Activated naive CD8-positive, alpha-beta T cell treated with anti-CD3 and anti-CD28 coated beads for 36 hours (primary cell): ENCODE data around the gene SPATA33. TPM values are rescaled to one million over a fixed set of nuclear protein-coding genes. Genes with fewer than 3 reads are reported as not detected.
"Not testable (repeated sequence)": the region's sequence is repeated elsewhere in the genome, so short reads cannot be mapped to it uniquely, and the experiment has no call there.

Experiments
- DNase-seq: peaks from one replicate; pipeline ENCODE4 v3.0.0; 2021
- H3K27ac Mint-ChIP-seq: one replicate; pipeline ENCODE4 v1.8.0; 2022; ENCODE audit warnings: mild to moderate bottlenecking, moderate library complexity, mixed read lengths
- H3K27me3 Mint-ChIP-seq: one replicate; pipeline ENCODE4 v1.8.0; 2022; ENCODE audit warnings: mild to moderate bottlenecking, mixed read lengths
- H3K36me3 Mint-ChIP-seq: one replicate; pipeline ENCODE4 v1.8.0; 2021; ENCODE audit warnings: mild to moderate bottlenecking, mixed read lengths
- H3K4me1 Mint-ChIP-seq: one replicate; pipeline ENCODE4 v1.8.0; 2021; ENCODE audit warnings: mixed read lengths
- H3K4me3 Mint-ChIP-seq: one replicate; pipeline ENCODE4 v1.8.0; 2022; ENCODE audit warnings: mild to moderate bottlenecking, moderate library complexity, mixed read lengths
- H3K9me3 Mint-ChIP-seq: one replicate; pipeline ENCODE4 v1.8.0; 2022; ENCODE audit warnings: mixed read lengths
- total RNA-seq, 2 experiments: library from RNA; stranded (reverse); gene quantifications; one replicate each; pipeline ENCODE4 v1.2.3, GENCODE V29; 2021

Gene SPATA33
- total RNA-seq, 2 experiments from 2014 or later: 7.0 to 10.2 TPM

DNA sequence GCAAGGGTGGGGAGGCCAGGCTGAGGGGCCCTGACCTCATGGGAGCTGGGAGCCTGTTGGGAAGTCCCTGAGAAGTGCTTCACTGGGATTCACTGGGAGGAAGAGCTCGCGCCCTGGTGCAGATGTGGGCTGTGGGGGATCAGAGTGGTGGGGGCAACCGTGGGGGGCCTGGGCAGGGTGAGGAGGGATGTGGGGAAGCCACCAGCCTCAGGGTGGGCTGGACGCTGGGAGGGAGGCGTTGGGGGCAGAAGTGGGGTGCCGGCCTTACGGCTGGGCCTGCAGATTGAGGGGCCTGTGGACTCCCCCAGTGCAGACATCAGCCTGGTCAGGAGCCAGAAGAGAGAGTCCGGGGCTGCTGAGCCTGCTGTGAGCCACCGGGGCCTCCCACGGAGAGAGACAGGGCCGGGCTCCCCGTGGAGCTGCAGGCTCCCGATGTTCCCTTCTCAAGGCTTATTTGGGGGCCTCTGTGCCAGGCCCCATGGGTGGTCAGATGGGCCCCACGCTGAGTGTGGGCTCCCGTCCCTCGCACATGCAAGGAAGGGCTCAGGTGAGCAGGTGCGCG, 36.4 kb upstream of the SPATA33 start:
- H3K36me3 Mint-ChIP-seq: no peaks in the 10 kb centered on the region
- no peak for DNase-seq
- H3K27me3 Mint-ChIP-seq: peaks cover 34% of the 10 kb centered on the region
- H3K9me3 Mint-ChIP-seq: peaks cover 3% of the 10 kb centered on the region
- no peak overlapping the region for H3K27ac Mint-ChIP-seq
- H3K4me3 Mint-ChIP-seq: no peak overlapping the region
- H3K4me1 Mint-ChIP-seq: peaks cover 9% of the 10 kb centered on the region

DNA sequence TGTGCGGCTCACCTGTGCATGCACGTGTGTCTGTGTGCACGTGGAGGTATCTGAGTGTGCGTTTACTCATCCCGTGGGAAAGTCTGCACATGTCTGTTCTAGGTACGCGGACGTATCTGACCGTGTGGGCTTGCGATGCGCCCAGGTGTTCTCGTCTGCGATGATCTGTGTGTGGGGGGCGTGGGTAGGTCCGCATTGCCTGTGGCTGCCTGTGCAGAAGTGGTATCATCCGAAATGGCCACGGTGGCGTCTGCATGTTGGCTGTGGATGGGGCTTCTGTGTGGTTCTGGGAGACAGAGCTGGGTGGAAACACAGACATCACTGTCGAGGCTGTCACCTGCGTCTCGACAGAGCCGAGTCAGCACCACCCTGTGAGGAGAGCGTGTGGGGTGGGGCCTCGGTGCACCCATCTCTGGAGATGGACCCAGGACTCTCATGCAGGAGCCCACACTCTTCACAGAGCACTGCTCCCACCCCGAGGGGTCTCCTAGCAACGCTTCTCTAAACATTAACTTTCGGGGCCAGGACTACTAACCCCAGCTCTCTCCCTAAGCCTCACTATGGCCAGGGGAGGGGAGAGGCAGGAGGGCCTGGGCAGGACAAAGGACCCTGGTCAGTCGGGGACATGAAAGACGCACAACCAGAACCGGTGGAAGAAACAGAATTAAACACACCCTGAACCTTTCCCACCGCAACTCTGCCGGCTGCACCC, 35.8 kb upstream of the SPATA33 start:
- Mint-ChIP-seq H3K36me3 (no peaks in the 10 kb centered on the region), H3K9me3 (no peaks in the 10 kb centered on the region), H3K4me1 (peaks cover 4% of the 10 kb centered on the region), H3K4me3 (no peak overlapping the region), H3K27ac (no peak overlapping the region), H3K27me3 (peaks cover 31% of the 10 kb centered on the region)
- no peak for DNase-seq

DNA sequence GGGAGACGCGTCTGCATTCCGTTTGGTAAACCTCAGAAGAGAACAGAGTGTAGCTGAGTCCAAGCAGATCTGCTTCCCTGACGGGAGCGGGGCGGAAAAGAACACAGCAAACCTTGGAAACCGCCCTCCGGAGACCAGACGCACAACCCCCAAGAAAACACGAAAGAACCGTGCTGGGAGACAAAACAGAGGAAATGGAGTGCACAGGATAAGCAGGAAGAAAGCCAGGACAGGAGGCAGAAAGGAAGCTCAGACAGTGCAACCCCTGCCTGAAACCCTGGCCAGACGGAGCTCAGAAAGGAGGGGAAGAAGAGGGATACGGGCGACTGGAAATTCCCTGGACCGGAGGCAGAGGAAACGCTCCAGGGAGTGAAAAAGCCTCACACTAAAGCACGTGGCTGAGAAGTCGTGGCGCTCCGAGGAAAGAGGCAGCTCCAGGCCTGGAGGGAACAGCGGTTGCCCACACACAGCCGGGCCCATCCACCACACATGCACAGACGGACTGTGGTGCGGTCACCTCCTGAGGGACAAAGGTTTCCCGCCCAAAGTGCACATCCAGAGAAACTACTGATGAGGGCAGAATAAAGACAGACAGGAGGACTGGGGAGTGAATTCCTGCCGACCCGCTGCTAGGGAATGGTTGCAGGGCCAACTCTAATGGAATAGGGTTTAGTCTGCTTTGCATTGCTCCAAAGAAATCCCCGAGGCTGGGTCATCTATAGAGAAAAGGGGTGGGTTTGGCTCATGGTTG, 34.0 kb upstream of the SPATA33 start:
- DNase-seq: no peak
- H3K36me3 Mint-ChIP-seq: no peaks in the 10 kb centered on the region
- no peaks in the 10 kb centered on the region for H3K9me3 Mint-ChIP-seq
- H3K4me1 Mint-ChIP-seq: no peaks in the 10 kb centered on the region
- H3K27ac Mint-ChIP-seq: no peak overlapping the region
- peaks cover 30% of the 10 kb centered on the region for H3K27me3 Mint-ChIP-seq
- H3K4me3 Mint-ChIP-seq: no peak overlapping the region

DNA sequence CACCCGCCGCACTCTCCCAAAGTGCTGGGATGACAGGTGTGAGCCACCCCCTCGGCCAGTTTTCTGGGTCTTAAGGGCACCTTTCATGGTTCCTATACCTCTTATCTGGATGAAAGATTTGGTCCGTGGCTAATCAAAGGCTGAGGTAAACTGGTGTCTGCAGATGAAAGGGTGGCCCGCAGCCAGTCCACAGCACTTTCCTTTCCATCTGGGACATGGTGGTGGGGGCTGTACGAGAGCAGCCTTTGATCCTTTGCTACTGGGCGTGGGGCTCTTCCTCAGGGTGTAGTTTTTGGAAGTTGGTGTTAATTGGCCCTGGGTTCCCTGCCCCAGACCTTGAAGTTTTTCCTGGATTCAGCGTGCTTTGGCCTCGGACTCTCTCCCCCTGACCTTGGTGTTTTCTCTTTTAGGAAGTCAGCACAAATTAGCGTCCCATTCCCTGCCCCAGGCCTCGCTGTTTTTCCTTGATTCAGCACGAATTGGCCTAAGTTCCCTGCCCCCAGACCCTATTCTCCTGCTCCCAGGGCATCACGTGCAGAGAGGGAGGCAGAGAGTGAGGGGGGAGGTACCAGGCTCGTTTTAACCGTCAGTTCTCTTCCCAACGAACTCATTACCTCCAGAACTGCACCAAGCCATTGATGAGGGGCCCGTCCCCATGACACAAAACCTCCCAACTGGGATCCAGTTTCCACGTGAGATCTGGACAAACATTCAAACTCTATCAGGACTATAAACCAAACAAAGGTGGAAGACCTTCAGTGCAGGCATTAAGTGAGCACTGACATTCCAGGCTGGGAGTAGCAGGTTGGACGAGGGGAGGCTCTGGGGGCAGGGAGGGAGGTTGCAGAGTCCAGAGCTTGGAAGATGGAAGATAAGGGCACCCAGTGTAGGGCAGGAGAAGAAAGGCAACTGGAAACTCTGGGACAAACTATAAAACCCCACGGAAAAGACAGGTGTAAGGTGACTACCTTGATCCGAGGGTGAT, 32.6 kb upstream of the SPATA33 start:
- H3K4me3 Mint-ChIP-seq: no peak overlapping the region
- no peaks in the 10 kb centered on the region for H3K4me1 Mint-ChIP-seq
- peaks cover 30% of the 10 kb centered on the region for H3K27me3 Mint-ChIP-seq
- no peak for DNase-seq
- no peak overlapping the region for H3K27ac Mint-ChIP-seq
- no peaks in the 10 kb centered on the region for H3K36me3 Mint-ChIP-seq
- H3K9me3 Mint-ChIP-seq: no peaks in the 10 kb centered on the region

DNA sequence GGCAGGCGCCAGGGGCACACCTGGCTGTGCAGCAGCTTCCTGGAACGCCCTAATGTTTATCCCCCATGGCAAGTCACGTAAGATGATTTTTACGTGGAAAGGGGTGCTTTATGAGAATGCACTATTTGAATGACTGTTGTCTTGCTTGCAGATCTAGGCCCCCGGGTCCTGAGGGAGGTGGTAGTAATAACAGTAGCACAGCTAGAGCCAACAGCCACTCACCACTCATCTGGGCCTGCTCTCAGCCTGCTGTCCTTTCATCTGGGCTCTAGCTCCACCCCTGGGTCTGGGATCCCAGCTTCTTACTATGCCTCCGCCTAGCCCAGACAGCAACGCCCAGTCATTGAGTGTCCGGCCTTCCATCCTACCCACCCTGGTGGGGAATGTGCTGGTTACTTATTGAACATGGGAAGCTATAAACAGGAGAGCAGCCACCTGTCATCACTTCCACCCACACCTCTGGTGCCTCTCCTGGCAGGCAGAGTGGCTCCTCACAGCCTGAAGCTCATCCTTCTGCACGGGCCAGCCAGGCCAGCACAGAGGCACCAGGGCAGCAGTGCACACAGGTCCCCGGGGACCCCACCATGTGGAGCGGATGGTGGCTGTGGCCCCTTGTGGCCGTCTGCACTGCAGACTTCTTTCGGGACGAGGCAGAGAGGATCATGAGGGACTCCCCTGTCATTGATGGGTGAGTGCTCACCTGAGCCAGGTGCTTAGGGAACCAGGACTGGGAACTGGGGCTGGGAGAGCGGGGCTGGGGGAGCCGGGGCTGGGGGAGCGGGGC, 27.6 kb upstream of the SPATA33 start:
- H3K36me3 Mint-ChIP-seq: no peaks in the 10 kb centered on the region
- DNase-seq: no peak
- H3K27me3 Mint-ChIP-seq: peaks cover 2% of the 10 kb centered on the region
- H3K4me3 Mint-ChIP-seq: no peak overlapping the region
- H3K27ac Mint-ChIP-seq: no peak overlapping the region
- H3K9me3 Mint-ChIP-seq: no peaks in the 10 kb centered on the region
- no peaks in the 10 kb centered on the region for H3K4me1 Mint-ChIP-seq

DNA sequence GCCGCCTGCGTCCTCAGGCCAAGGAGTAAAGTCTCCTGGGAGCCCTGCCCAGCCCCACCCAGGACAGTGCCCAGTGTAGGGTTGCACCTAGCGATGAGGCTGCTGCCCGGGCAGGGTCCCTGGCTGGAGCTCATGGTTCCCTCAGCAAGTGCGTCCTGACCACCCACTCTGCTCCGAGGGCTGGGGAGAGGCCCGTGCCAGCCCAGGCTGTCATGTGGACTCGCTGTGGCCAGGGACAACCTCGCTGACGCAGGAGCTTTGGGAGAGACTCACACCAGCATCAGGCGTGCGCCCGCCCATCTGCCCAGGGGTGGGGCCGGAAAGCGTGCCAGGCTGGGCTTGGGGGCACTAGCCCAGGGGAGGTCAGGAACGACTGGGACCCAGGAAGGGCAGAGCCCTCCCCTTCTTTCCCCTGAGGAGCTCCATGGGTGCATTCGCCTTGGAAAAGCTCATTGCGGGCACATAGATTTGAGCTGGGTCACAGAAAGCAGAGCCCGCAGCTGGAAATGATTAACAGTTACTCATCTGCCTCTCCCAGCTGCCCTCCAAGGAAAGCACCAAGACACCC, 24.5 kb upstream of the SPATA33 start:
- Mint-ChIP-seq H3K27me3 (peaks cover 9% of the 10 kb centered on the region), H3K4me3 (no peak overlapping the region), H3K4me1 (no peaks in the 10 kb centered on the region), H3K9me3 (no peaks in the 10 kb centered on the region), H3K27ac (no peak overlapping the region), H3K36me3 (no peaks in the 10 kb centered on the region)
- DNase-seq: no peak

DNA sequence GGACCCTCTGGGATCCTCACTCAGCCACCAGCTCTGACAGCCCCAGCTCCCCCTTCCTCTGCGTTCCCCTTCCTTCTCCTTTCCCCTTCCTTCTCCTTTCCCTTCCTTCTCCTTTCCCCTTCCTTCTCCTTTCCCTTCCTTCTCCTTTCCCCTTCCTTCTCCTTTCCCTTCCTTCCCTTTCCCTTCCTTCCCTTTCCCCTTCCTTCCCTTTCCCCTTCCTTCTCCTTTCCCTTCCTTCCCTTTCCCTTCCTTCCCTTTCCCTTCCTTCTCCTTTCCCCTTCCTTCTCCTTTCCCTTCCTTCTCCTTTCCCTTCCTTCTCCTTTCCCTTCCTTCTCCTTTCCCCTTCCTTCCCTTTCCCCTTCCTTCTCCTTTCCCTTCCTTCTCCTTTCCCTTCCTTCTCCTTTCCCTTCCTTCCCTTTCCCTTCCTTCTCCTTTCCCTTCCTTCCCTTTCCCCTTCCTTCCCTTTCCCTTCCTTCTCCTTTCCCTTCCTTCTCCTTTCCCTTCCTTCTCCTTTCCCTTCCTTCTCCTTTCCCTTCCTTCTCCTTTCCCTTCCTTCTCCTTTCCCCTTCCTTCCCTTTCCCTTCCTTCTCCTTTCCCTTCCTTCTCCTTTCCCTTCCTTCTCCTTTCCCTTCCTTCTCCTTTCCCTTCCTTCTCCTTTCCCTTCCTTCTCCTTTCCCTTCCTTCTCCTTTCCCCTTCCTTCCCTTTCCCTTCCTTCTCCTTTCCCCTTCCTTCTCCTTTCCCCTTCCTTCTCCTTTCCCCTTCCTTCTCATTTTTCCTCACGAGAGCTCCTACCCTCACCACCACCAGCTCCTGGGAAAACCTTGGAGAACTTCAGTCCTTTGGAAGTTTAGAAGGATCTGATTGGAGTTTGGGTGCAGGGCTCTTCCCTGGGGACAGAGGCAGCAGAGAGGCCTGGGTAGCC, 22.9 kb upstream of the SPATA33 start:
- not testable (repeated sequence) for H3K27ac Mint-ChIP-seq

DNA sequence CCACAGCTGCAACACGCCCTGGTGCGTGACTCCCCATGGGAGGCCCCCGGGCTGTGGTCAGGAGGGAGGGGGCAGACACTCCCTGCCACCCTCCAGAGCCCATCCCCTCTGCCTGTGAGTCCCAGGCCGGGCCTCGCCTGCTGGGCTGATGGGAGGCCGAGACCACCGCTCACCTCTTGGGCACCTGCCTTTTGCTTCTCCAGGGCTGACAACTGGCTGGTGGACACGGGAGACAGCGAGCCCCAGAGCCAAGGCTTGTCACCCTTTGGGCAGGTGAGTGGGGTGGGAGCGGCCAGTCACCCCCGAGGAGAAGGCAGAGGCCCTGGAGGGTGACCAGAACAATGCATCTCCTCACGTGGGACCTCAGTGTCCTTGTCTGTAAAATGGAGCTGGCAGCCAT, 21.0 kb upstream of the SPATA33 start:
- Mint-ChIP-seq H3K4me3 (no peak overlapping the region), H3K36me3 (no peaks in the 10 kb centered on the region), H3K27me3 (peaks cover 9% of the 10 kb centered on the region), H3K4me1 (peaks cover 6% of the 10 kb centered on the region), H3K27ac (no peak overlapping the region), H3K9me3 (no peaks in the 10 kb centered on the region)
- no peak for DNase-seq

More for the DNA sequence above, 22.9 kb upstream of the SPATA33 start:
- H3K27me3 Mint-ChIP-seq, H3K36me3 Mint-ChIP-seq, H3K4me3 Mint-ChIP-seq, H3K9me3 Mint-ChIP-seq, H3K4me1 Mint-ChIP-seq, DNase-seq: not testable (repeated sequence)

DNA sequence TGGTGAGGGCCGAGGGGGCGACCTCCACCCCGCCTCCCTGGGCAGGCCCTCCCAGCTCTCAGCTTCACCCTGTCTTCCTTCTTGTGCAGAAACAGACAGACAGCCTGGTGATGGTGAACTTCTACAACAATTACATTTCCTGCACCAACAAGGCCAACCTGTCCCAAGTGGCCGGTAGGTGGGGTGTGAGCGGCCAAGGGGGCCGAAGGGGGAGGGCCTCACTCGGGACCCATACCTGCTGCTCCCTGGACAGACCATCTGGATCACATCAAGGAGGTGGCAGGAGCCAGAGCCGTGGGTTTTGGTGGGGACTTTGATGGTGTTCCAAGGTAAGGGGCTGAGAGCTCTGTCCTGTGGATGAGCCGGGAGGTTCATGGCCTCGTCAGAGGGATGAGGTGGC, 20.3 kb upstream of the SPATA33 start:
- H3K27ac Mint-ChIP-seq: no peak overlapping the region
- no peak overlapping the region for H3K4me3 Mint-ChIP-seq
- no peaks in the 10 kb centered on the region for H3K36me3 Mint-ChIP-seq
- H3K9me3 Mint-ChIP-seq: no peaks in the 10 kb centered on the region
- no peak for DNase-seq
- peaks cover 9% of the 10 kb centered on the region for H3K27me3 Mint-ChIP-seq
- H3K4me1 Mint-ChIP-seq: peaks cover 6% of the 10 kb centered on the region

DNA sequence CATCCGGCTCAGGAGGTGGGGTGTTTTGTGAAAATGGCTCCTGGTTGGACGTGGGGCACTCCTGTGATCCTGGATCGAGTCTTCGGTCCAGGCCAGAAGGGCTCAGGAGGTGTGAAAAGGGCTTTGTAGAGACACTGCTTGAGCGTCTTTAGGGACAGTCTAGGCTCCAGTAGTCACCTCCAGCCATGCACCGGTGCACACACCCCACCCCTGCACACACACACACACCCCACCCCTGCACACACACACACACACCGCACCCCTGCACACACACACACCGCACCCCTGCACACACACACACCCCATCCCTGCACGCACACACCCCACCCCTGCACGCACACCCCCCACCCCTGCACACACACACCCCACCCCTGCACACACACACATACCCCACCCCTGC, 19.2 kb upstream of the SPATA33 start:
- H3K27ac Mint-ChIP-seq: no peak overlapping the region
- peaks cover 9% of the 10 kb centered on the region for H3K27me3 Mint-ChIP-seq
- peaks cover 6% of the 10 kb centered on the region for H3K4me1 Mint-ChIP-seq
- H3K9me3 Mint-ChIP-seq: no peaks in the 10 kb centered on the region
- no peaks in the 10 kb centered on the region for H3K36me3 Mint-ChIP-seq
- no peak overlapping the region for H3K4me3 Mint-ChIP-seq
- no peak for DNase-seq

DNA sequence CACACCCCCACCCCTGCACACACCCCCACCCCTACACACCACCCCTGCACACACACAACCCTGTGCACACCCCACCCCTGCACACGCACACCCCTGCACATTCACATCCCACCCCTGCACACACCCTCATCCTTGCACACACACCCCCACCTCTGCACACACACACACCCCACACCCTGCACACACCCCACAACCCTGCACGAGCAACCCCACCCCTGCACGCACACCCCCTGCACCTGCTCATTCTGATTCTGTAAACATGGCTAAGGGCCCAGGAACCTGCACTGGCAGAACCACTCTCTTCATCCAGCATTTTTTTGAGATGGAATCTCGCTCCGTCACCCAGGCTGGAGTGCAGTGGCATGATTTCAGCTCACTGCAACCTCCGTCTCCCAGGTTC, 18.3 kb upstream of the SPATA33 start:
- Mint-ChIP-seq H3K27me3 (peaks cover 9% of the 10 kb centered on the region), H3K36me3 (no peaks in the 10 kb centered on the region)

DNA sequence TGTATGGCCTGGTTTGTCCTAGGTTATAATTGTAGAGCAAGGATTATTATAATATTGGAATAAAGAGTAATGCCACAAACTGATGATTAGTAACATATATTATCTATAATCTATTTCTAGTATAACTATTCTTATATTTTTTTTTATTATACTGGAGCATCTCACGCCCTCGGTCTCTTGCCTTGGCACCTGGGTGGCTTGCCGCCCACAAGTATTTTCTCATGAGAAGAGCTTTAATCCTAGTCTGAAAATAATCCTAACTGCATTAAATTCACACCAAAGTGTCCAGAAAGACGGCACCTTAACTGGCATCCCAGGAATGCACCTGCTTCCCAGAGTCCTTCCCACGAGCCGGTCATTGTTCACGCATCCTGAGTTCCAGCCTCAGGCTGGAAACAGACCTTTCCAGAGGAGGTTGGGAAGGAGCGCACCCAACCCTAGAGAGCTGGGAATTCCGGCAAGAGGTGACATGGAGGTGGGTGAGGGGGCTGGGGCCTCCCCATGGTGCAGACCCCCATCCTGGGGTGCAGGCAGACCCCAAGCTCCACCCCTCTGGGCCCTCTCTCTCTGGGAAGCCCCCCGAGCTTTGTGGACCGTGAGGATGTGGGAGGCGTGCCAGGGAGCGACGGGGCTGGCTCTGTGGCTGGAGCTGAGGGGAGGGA, 16.0 kb upstream of the SPATA33 start:
- peaks cover 1% of the 10 kb centered on the region for H3K36me3 Mint-ChIP-seq
- no peak overlapping the region for H3K4me3 Mint-ChIP-seq
- no peaks in the 10 kb centered on the region for H3K9me3 Mint-ChIP-seq
- DNase-seq: no peak
- no peak overlapping the region for H3K27ac Mint-ChIP-seq
- H3K27me3 Mint-ChIP-seq: peaks cover 5% of the 10 kb centered on the region
- H3K4me1 Mint-ChIP-seq: peaks cover 6% of the 10 kb centered on the region

More for the DNA sequence above, 18.3 kb upstream of the SPATA33 start:
- Mint-ChIP-seq H3K4me3 (no peak overlapping the region), H3K4me1 (peaks cover 6% of the 10 kb centered on the region), H3K9me3 (no peaks in the 10 kb centered on the region), H3K27ac (no peak overlapping the region)
- DNase-seq: no peak

DNA sequence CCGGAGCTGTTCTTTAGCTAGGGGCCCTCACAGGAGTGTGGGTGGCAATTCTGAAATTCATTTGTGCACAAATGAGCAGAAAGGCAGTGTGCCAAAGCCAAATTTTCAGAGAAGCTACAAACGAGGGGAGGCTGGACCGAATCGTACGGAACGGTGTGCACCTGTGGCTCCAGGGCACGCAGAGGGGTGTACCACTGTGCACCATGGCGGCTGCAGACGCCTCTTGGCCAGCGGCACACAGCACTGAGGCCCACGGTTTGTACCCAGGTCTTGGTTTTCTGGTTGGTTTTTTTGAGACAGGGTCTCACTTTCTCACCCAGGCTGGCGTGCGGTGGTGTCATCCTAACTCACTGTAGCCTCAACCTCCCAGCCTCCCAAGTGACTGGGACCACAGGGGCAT, 15.1 kb upstream of the SPATA33 start:
- Mint-ChIP-seq H3K9me3 (no peaks in the 10 kb centered on the region), H3K4me1 (peaks cover 6% of the 10 kb centered on the region), H3K36me3 (peaks cover 4% of the 10 kb centered on the region), H3K27ac (no peak overlapping the region), H3K27me3 (peaks cover 2% of the 10 kb centered on the region), H3K4me3 (no peak overlapping the region)
- DNase-seq: no peak
